K562 (cell line): Measurements from ENCODE around the gene CDC20. TPM values are rescaled to one million over a fixed set of nuclear protein-coding genes. Genes with fewer than 3 reads are reported as not detected.

Experiments used
- ATAC-seq: fragments of 200-7000 bp; cut with Tn5 transposase; 3 replicates; pipeline ENCODE4 v1.9.1; 2020; ENCODE audit warnings: moderate library complexity
- BruUV-seq: library from RNA; stranded (reverse); fragments of 400-500 nt; replicated peaks from 2 replicates; lab custom pipeline; 2021; lab: Mats Ljungman, UMichigan
- CTCF ChIA-PET: fragments of 300-600 bp; formaldehyde crosslinking; extraction: SDS; loops from one replicate; lab custom pipeline; 2021; ENCODE audit warnings: low intra/inter-chr PET ratio; lab: Yijun Ruan, JAX
- POLR2A ChIA-PET: fragments of 300-600, 350-650 bp; sonication (Branson Sonifier 250); formaldehyde crosslinking; extraction: SDS; loops from one replicate; lab custom pipeline; 2021; ENCODE audit warnings: antibody characterized with exemption, inconsistent platforms; lab: Yijun Ruan, JAX
- DNase-seq, 4 experiments: peaks; one replicate each; pipeline versions ENCODE4 v3.0.0 to v3.0.0-alpha.2; 2011 to 2018; ENCODE audit warnings: low spot score in 3 of 4, mixed read lengths in 3 of 4; ENCODE audit errors: extremely low read depth in 1 of 4
- FAIRE-seq: peaks from 2 replicates; lab custom pipeline; 2011; peaks lifted over from hg19 to GRCh38; lab: Jason Lieb, UNC
- H2AFZ ChIP-seq: 2 replicates; pipeline ENCODE4 v1.6.0; 2011; ENCODE audit warnings: low read depth, low read length, control low read depth, inconsistent platforms
- H3K27ac ChIP-seq: fragments of 200-600 bp; 3 replicates; pipeline ENCODE4 v1.8.0; 2011; ENCODE audit warnings: low read depth, mild to moderate bottlenecking, control low read depth, inconsistent platforms, low read length, moderate library complexity, mixed read lengths; ENCODE audit errors: extremely low read depth
- H3K27me3 ChIP-seq, 2 experiments: fragments of 300-600 bp in 1 of 2; 2 replicates in 1 of 2; 3 replicates in 1 of 2; pipeline versions ENCODE4 v1.6.0 to v1.8.0; 2011; ENCODE audit warnings: inconsistent platforms in 2 of 2, low read length in 2 of 2, mild to moderate bottlenecking in 1 of 2, mixed read lengths in 1 of 2, moderate library complexity in 1 of 2; ENCODE audit not compliant: control insufficient read depth in 2 of 2, insufficient read depth in 2 of 2
- H3K36me3 ChIP-seq: fragments of 300-600 bp; 3 replicates; pipeline ENCODE4 v1.8.0; 2011; ENCODE audit warnings: mild to moderate bottlenecking, low read length, inconsistent platforms; ENCODE audit not compliant: control insufficient read depth, insufficient read depth
- H3K4me1 ChIP-seq, 2 experiments: fragments of 200-600 bp in 1 of 2; replicated peaks in 1 of 2; 2 replicates in 1 of 2; 3 replicates in 1 of 2; pipeline versions ENCODE4 v1.5.1 to v1.8.0; 2011; ENCODE audit warnings: inconsistent platforms in 2 of 2, low read length in 2 of 2, mild to moderate bottlenecking in 1 of 2, mixed read lengths in 1 of 2, moderate library complexity in 1 of 2; ENCODE audit not compliant: control insufficient read depth in 2 of 2, insufficient read depth in 2 of 2
- H3K4me2 ChIP-seq: 2 replicates; pipeline ENCODE4 v1.6.1; 2011; ENCODE audit warnings: low read length, control low read depth, inconsistent platforms, mixed read lengths; ENCODE audit not compliant: insufficient read depth
- H3K4me3 ChIP-seq: fragments of 200-600 bp; sonication (generic), shearing (Covaris generic); 2 replicates; pipeline ENCODE4 v1.5.1; 2016; ENCODE audit warnings: control low read depth, inconsistent platforms
- H3K79me2 ChIP-seq: fragments of 200-600 bp; 3 replicates; pipeline ENCODE4 v1.8.0; 2011; ENCODE audit warnings: low read length, inconsistent platforms; ENCODE audit not compliant: control insufficient read depth, insufficient read depth
- H3K9ac ChIP-seq, 2 experiments: 2 replicates each; pipeline versions ENCODE4 v1.6.0 to v1.6.1; 2011; ENCODE audit warnings: low read depth in 2 of 2, low read length in 2 of 2, control low read depth in 1 of 2, inconsistent platforms in 1 of 2, mild to moderate bottlenecking in 1 of 2, mixed read lengths in 1 of 2; ENCODE audit not compliant: insufficient read depth in 1 of 2
- H3K9me1 ChIP-seq: one replicate; pipeline ENCODE4 v1.6.0; 2011; ENCODE audit warnings: inconsistent platforms, mild to moderate bottlenecking, low read length, moderate library complexity; ENCODE audit not compliant: control insufficient read depth, insufficient read depth
- H3K9me3 ChIP-seq: replicated peaks from 2 replicates; pipeline ENCODE4 v1.5.1; 2011; ENCODE audit warnings: low read depth, low read length, inconsistent platforms; ENCODE audit not compliant: control insufficient read depth, insufficient read depth
- H4K20me1 ChIP-seq: replicated peaks from 2 replicates; pipeline ENCODE4 v1.6.1; 2011; ENCODE audit warnings: low read length, inconsistent platforms, mixed read lengths; ENCODE audit not compliant: control insufficient read depth, insufficient read depth
- GTF2E2 ChIP-seq: fragments of 200-800 bp; sonication (Bioruptor generic); IDR thresholded peaks from 2 replicates; pipeline ENCODE4 v1.6.1; 2016; ENCODE audit warnings: missing genetic modification characterization, missing compliant biosample characterization
- HNRNPL ChIP-seq: fragments of 200-400 bp; formaldehyde crosslinking; IDR thresholded peaks from 2 replicates; pipeline ENCODE4 v1.6.1; 2017; ENCODE audit warnings: low read depth, mild to moderate bottlenecking, low read length
- LEF1 ChIP-seq: fragments of 450-650 bp; IDR thresholded peaks from 2 replicates; pipeline ENCODE4 v1.6.1; 2016; ENCODE audit warnings: mild to moderate bottlenecking
- PURB ChIP-seq: sonication (generic); formaldehyde crosslinking; IDR thresholded peaks from 2 replicates; pipeline ENCODE4 v1.9.0; 2021; ENCODE audit warnings: low read depth, mild to moderate bottlenecking, missing genetic modification reagents
- SAFB ChIP-seq: fragments of 200-400 bp; formaldehyde crosslinking; IDR thresholded peaks from 2 replicates; pipeline ENCODE4 v1.6.1; 2017; ENCODE audit warnings: low read depth, low read length, borderline replicate concordance
- TAL1 ChIP-seq: fragments of 450-650 bp; IDR thresholded peaks from 2 replicates; pipeline ENCODE4 v1.6.1; 2016; ENCODE audit warnings: mild to moderate bottlenecking
- WGBS: fragments of 100-300 bp; shearing (Covaris generic); methylation state at CpG from one replicate; pipeline ENCODE4 v1.1.6; 2016; ENCODE audit warnings: low coverage, mixed read lengths; ENCODE audit not compliant: insufficient coverage; ENCODE audit errors: missing lambda C conversion rate; 5-methylcytosine and 5-hydroxymethylcytosine counted together
- in situ Hi-C: fragments of 300-500 bp; cut with MboI; formaldehyde crosslinking; loops from 4 replicates; pipeline ENCODE4 v1.15.0; 2018; ENCODE audit warnings: inconsistent platforms, mixed read lengths
- intact Hi-C: fragments of 100-400 bp; cut with micrococcal nuclease; formaldehyde crosslinking; loops from 2 replicates; pipeline ENCODE4 v1.14.2; 2022
- polyA plus RNA-seq, 8 experiments: library from polyadenylated mRNA; depleted of rRNA in 4 of 8; stranded (reverse) in 5 of 8; unstranded in 3 of 8; fragments of >200 nt; fragmentation: Nextera tagmentation in 2 of 8; fragmentation: Illumina TruSeq in 1 of 8; extraction: Ambion mirVana in 2 of 8; extraction: Trizol in 1 of 8; gene quantifications; 2 replicates each; pipeline versions ENCODE4 v1.2.1 to v1.2.3, GENCODE V29; 2011 to 2014; ENCODE audit warnings: inconsistent platforms in 1 of 8, missing spikeins in 1 of 8
- total RNA-seq, 7 experiments: library from RNA; depleted of rRNA in 6 of 7; stranded (reverse); fragments of >200 nt in 6 of 7; fragmentation: Illumina TruSeq in 2 of 7; extraction: Trizol in 2 of 7; gene quantifications; 2 replicates each; pipeline versions ENCODE4 v1.2.1 to v1.2.3, GENCODE V29; 2011 to 2021; ENCODE audit warnings: low replicate concordance in 1 of 7

Gene CDC20
- total and polyA plus RNA-seq, 9 of the 15 experiments (the other 6 are each of a cell fraction or from before 2014, with no cell fraction given): 45.2 to 224 (median 121) TPM

DNA sequence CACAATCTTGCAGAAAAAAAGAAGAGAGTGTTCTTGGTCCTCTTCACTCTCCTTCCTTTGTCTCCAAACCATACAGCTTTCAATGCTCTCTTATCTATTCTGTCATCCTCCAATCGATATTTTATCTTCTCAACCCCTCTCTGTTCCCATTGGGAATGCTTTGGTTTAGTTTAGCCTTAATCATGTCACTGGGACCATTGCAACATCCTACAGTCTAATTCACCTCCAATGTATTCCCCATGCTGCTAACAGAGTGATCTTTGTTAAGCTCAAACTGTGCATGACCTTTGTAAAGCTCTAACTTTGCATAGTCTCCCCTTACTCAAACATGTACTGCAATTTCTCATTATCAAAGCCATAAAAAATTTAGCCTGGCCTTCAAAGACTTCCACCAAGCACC is 18.2 kb upstream of the CDC20 start:
- no peaks in the 10 kb centered on the region for H3K36me3 ChIP-seq
- H3K9me3 ChIP-seq: no peaks in the 10 kb centered on the region
- no peak overlapping the region for H3K27ac ChIP-seq
- no peak for ATAC-seq
- no peak overlapping the region for H2AFZ ChIP-seq
- H3K79me2 ChIP-seq: no peaks in the 10 kb centered on the region
- 0% methylated on average over 1 of the region's 1 CpG for WGBS
- peaks cover 8 to 21% of the 10 kb centered on the region in 2 experiments; a peak in 4 of 5 replicates for H3K27me3 ChIP-seq
- no peaks in the 10 kb centered on the region; the same call in 1 of the 2 replicates for H4K20me1 ChIP-seq
- ChIA-PET POLR2A (interaction anchor here (0.7 to 2.2 kb wide), 4 partner anchors 10 to 43 kb away, joined by 3 to 10 read pairs (median 6); partner anchors contain the start of gene CDC20), CTCF (no interaction called here)
- no peak for FAIRE-seq
- intact Hi-C loops: no loop called here
- no peak for DNase-seq
- H3K4me1 ChIP-seq: peaks cover 0 to 19% of the 10 kb centered on the region in 2 experiments; a peak in 3 of 5 replicates
- TF ChIP-seq PURB (CRISPR knock-in tag) (no peak), HNRNPL (no peak), LEF1 (no peak), TAL1 (no peak), SAFB (no peak), GTF2E2 (tag) (no peak)
- H3K4me2 ChIP-seq: no peak overlapping the region
- no peak overlapping the region for H3K9ac ChIP-seq
- BruUV-seq: no TSS peak
- in situ Hi-C loops: no loop called here
- H3K9me1 ChIP-seq: no peaks in the 10 kb centered on the region
- H3K4me3 ChIP-seq: no peak overlapping the region
